Left renal pelvis (tissue), 4 donors: ENCODE results near the gene RAB3B. TPM values are rescaled to one million over a fixed set of nuclear protein-coding genes. Genes with fewer than 3 reads are reported as not detected.
A peak's percentile ranks its signal among the peaks of the same experiment; 100 is the strongest.
"Not testable (repeated sequence)": the region's sequence is repeated elsewhere in the genome, so short reads cannot be mapped to it uniquely, and the experiment has no call there.

Experiments used
- DNase-seq, 4 donors: peaks; one replicate each; pipeline ENCODE4 v3.0.0-alpha.2; 2013; ENCODE audit warnings: low read depth in 4 of 4, low spot score in 3 of 4
- polyA plus RNA-seq, 4 donors: library from polyadenylated mRNA; unstranded; fragments of 120-200 nt; gene quantifications; one replicate each; pipeline ENCODE4 v1.2.1, GENCODE V29; 2013; ENCODE audit not compliant: insufficient read length in 4 of 4

The RAB3B gene
- polyA plus RNA-seq, 4 donors: 1.6 to 5.8 (median 5.0) TPM

DNA sequence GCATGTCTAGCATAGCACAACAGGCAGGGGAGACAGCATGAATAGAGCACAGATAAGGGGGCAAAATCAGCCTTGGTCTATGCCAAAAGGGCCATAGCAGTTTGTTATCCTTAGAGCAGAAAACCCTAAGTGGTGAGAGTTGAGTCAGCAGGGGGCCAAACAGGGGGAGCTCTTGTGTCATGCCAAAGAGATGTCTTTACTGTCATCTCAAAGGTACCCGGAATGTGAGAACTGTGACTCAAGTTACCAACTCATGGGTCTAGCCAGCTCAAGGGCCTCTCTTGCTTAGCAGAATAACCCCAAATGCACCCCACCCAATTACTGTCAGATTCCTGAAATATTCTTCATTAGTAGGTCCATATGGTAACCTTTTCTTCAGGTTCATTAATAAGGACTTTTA is 66.0 kb downstream of the RAB3B start:
- DNase-seq: no peak

- DNase-seq: no peak
Observed at GRCh38 chr1:51922040-51922439, 68.5 kb downstream of the RAB3B start.

GRCh38 chr1:51920130-51920529 is 70.4 kb downstream of the RAB3B start:
- no peak for DNase-seq

DNA sequence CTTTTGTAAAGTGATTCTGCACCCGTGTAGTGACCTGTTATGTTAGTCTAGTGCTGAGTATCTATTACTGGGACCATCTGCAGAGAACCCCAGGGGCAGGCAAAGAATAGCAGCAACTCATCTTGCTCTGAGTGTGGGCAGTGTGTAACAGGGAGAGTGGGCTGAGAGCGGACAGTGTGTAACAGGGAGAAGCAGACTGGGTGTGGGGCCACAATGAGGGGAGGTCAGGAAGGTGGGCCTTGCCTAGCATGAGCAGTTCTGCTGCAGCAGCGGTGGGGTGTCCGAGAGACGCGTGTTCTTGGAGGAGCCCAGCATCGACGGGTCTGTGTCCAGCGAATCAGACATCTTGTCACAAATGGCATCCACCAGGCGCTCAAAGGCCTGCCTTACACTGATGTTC is 70.8 kb downstream of the RAB3B start:
- DNase-seq: no peak

- no peak for DNase-seq
Observed at GRCh38 chr1:51916587-51917405, 73.7 kb downstream of the RAB3B start.

DNA sequence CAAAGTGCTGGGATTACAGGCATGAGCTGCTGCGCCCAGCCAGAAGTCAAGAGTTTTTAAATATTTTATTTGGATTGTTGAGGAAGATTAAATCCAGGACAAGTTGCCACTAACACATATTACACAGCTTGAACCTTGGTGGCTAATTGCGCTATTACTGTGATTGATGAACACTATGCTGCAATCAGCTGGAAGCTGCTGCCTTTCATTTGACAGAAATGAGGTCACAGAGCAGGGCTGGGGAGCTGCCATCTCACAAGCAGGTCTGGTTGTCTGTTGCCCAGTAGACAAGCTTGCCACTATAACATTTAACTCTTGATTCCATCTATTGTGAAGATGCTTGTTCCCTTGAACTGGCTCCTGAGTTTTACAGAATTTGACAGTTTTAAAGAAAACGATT is 74.5 kb downstream of the RAB3B start:
- no peak for DNase-seq

DNA sequence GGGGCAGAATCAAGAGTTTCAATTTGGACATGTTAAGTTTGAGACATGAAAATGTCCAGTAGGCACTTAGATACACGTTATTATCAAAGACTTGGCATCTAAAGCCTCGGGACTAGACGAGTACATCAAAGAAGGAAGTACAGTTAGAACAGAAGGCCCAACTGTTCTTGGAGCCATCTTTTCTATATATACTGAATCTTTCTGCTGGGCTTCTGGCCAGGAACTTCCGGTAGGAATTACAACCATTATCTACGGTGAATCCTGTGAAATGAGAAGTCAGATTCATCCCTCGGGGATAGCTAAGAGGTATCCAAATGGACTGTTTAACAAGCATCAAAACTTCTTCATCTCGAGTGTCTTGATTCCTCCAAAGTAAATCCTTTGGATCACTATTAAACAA is 77.6 kb downstream of the RAB3B start:
- no peak for DNase-seq

DNA sequence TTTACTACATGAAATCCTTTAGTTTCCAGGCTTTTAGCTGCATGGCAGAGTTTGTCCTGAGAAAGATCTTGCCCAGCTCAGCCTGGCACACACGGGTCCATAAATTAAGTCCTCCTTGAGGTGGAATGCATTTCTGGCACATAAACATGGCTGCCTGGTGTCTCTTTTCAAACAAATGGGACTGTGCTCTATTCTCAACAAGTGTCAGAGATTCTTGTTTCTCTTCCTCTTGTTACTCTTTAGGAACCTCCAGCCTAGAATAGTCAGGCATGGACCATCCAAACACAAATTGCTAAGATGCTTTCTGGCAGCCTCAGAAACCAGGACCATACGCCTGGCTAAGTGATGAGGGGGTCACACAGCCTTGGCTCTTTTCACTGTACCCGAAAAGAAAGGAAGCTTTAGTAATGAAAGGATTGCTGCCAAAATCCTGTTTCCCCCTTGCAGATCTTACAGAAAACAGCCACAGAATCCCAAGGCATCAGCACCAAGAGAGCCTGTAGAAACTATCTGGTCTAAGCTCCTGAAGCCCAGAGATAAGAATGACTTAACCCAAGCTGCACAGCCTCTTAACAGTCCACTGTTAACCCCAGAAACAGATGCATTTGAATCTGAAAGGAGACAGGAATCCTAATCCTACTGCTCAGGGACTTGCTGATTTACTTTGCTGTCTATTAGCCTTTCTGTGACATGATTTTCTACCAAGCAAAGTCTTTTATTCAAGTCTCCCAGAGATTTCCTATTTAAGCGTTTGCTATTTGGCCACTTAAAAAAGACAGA is 80.1 kb downstream of the RAB3B start:
- DNase-seq: peak in 2 of 4 donors; percentile 8 to 27

GRCh38 chr1:51908499-51908898 is 82.0 kb downstream of the RAB3B start:
- DNase-seq: no peak

DNA sequence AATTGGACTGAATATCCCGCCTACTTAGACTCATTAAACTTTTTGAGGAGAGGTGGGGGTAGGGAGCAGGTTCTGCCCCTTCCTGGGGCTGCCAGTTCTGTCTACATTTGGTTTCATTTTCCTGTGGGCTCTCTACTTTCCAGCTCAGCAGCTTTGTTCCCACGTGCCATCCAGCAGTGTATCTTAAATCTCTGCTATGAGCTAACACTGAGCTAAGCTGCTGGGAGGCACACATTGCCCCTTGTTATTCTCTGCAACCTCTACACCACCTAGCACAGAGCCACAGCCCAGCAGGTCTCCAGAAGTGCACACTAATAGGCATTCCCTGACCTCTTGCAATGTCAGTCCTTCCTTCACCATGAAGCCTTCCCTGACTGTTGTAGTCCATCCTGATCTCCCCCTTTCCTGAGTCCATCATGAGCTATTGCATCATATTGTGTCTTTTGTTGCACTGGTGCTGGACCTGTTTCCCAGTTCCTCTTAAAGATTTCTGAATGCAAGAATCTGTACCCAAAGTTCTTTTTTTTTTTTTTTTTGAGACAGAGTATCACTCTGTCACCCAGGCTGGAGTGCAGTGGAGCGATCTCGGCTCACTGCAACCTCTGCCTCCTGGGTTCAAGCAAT is 83.3 kb downstream of the RAB3B start:
- no peak for DNase-seq

DNA sequence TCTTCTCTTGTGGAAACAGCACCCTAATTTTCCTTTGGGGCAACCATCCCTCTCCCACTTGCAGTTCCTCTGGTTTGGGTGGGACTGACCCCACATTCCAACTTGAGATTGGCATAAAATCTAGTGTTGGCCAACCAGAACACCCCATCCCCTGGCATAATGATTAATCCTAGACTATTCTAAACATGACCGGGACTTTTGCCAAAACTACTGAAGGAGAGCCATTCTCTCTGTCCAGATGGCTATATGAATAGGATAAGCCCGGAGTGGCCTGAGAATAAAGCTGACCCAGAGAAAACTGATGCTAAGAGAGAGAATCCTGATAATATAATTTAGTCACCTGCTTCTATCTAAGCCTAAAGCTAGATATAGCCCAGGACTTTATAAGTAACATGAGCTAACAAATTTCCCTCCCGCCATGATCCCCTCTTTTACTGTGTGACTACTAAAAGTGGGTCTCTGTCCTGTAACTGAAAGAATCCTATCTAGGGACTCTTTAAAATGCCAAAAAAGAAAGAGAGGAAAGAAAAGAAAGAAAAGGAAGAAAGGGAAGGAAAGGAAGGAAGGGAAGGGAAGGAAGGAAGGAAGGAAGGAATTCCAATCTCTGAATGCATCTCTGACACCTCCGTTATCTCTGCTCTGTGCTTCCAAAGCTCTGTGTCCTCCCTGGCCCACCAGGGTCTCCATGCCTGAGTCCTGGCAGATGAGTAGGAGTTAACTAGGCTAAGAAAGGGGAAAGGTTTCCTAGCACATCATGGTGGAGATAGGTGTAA is 84.0 kb downstream of the RAB3B start:
- no peak for DNase-seq

DNA sequence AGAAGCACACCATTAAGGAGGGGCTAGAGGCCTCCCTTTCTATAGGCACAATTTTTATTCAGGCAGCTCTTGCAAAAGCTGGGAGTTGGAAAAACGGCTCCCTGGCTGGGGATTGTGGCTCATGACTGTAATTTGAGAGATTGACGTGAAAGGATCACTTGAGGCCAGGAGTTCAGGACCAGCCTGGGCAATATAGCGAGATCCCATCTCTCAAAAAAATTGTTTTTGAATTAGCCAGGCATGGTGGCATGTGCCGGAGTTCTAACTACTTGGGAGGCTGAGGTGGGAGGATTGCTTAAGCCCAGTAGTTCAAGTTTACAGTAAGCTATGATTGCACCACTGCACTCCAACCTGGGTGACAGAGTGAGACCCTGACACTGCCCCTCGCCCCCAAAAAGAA is 88.0 kb downstream of the RAB3B start:
- DNase-seq: no peak

DNA sequence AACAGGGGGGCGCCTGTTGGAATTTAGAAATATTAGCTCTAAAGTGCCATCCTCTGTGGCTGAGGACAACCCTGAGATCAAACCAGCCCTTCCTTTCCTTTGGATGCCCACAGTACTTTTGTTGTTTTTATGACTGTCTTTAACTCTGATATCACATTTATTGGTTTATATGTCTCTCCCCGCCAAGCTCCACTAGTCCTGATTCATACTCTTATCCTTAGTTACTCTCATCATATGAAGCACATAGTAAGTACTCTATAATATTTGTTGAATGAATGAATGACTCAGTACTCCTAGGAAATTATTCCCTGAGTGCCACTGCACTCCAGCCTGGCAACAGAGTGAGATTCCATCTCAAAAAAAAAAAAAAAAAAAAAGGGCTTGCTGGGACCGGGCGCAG is 89.3 kb downstream of the RAB3B start:
- no peak for DNase-seq

GRCh38 chr1:51899022-51899421 is 91.5 kb downstream of the RAB3B start:
- no peak for DNase-seq

DNA sequence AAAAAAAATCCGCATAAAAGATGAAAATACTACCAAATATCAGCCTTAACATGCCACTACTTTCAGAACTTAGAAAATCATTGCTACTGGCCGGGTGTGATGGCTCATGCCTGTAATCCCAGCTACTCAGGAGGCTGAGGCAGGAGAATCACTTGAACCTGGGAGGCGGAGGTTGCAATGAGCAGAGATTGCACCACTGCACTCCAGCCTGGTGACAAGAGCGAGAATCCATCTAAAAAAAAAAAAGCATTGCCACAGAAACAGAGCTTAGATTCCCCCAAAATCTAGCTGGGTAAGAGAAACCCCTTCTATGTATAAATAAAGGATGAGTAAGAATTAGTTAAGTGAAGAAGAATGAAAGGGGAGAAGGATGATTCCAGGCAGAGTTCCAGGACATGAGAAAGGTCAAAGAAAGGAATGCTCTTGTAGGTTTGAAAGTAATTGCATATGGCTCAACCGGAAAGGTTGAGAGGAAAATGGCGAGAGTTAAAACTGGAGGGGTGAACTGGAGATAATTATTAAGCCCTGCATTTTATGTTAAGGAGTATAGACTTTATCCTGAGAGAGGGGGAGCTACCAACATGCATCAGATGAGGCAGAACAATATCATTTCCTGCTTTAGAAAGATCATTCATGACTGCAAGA is 92.3 kb downstream of the RAB3B start:
- no peak for DNase-seq

GRCh38 chr1:51897699-51898031 is 92.8 kb downstream of the RAB3B start:
- no peak for DNase-seq

GRCh38 chr1:51894748-51895147 is 95.8 kb downstream of the RAB3B start:
- not testable (repeated sequence) for DNase-seq

GRCh38 chr1:51878616-51879336 is 111.7 kb downstream of the RAB3B start, which contains the start of gene NRDC:
Gene NRDC, minus strand, starts transcription at chr1:51878727. Its CDS starts 112 bp downstream, at chr1:51878615.
- peak; percentile 99 to 100 (median 100) for DNase-seq

GRCh38 chr1:51878308-51878615 is 112.2 kb downstream of the RAB3B start:
- DNase-seq: no peak
